ENCODE measurements around the gene ATOH8.

The ATOH8 gene

DNA sequence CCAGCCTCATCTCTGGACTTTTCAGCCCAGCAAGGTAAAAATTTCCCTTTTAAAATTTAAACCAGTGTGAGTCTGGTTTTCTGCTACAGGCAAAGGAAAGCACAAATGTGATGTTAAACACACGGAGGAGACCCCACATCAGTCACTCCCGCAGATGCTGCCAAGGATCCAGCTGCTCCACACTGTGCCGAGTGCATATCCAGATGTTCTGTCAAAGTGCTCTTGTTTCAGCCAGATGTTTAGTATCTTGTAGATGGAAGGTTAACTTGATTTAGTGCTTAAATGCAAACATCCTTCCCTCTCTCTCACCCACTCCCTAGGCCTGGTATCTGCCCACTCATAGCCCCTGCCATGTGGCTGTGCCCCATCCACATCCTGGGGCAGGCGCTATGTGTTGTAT, 15.8 kb upstream of the ATOH8 start:
- Histone ChIP-seq H3K9me3 (replicated peaks in 1 of 11) (no peaks in the 10 kb centered on the region), H3K27me3 (peaks cover 0 to 15% (median 0%) of the 10 kb centered on the region in 11 experiments; a peak in 8 of 22 replicates), H4K20me1 (peaks cover 0 to 12% (median 0%) of the 10 kb centered on the region in 11 experiments; a peak in 1 of 22 replicates), H3K36me3 (no peaks in the 10 kb centered on the region), H3K4me3 (no peak overlapping the region), H3K9ac (no peak overlapping the region), H3K4me2 (no peak overlapping the region), H3K27ac (no peak overlapping the region), H3K4me1 (peaks cover 0 to 21% (median 14%) of the 10 kb centered on the region in 10 experiments; a peak in 15 of 20 replicates)
- no peak for TF ChIP-seq Cebpa-rat (IDR thresholded peaks at IDR 0.05)

DNA sequence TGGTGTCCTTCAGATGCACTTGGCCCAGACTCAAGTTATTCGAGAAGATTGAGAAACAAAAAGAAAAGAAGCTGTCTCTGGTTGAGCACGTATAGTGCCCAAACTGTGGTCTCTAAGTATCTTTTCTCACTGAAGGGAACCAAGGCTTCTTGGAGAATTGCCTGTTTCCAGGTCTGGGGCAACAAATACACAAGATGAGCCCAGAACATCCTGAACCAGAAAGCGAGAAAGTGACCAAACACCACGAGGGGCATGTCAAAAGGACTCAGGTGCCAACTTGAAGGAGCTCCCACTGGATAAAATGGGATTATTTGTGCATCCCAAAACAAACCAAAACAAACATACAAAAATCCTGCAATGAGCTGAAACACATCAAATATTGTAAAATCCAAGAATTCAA, 13.6 kb upstream of the ATOH8 start:
- no peak for TF ChIP-seq Cebpa-rat (IDR thresholded peaks at IDR 0.05)
- peaks cover 5 to 37% (median 34%) of the 10 kb centered on the region in 10 experiments for H3K4me1 ChIP-seq
- no peaks in the 10 kb centered on the region for H3K36me3 ChIP-seq
- H3K27ac ChIP-seq: no peak overlapping the region
- no peaks in the 10 kb centered on the region for H3K9me3 ChIP-seq (replicated peaks in 1 of 11)
- peaks cover 0 to 12% (median 4%) of the 10 kb centered on the region in 11 experiments; a peak in 5 of 22 replicates for H4K20me1 ChIP-seq
- no peak overlapping the region for H3K4me3 ChIP-seq
- H3K9ac ChIP-seq: no peak overlapping the region
- no peak overlapping the region for H3K4me2 ChIP-seq
- peaks cover 0 to 28% (median 0%) of the 10 kb centered on the region in 11 experiments; a peak in 11 of 22 replicates for H3K27me3 ChIP-seq

DNA sequence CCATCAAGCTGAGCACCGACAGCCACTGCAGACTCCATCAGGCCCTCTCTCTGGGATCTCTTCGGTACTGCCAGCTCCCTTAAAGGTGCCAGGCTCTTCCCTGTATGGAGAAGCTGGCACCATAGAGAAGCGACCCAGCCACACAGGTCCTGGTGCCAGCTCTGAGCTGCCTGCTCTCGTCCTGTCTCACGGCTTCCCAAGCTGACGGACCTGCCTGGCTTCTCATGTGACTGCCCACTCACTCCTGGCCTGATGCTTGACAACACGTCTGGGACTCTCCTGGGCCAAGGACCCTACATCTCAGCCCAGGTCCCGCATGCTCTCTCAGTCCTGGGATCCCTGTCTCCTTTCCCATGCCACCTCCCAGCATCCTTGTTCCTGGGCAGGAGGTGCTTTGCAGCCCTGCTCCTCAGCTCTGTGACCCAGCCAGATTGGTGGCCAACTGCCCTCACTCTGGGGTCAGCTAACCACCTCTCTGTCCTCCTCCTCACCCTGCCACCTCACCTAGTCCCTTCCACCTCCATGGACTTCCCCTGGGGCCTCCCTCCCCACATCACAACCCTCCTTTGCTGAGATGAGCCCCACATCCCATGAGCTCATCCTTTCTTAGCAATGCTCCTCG, 12.5 kb upstream of the ATOH8 start:
- no peak for TF ChIP-seq Cebpa-rat (IDR thresholded peaks at IDR 0.05)
- no peak overlapping the region for H3K9ac ChIP-seq
- no peaks in the 10 kb centered on the region for H3K9me3 ChIP-seq (replicated peaks in 1 of 11)
- H3K27ac ChIP-seq: no peak overlapping the region
- peak overlapping the region in 3 of 11 experiments; percentile 30 to 88 (median 70); a peak in 3 of 22 replicates for H3K4me2 ChIP-seq
- H3K4me3 ChIP-seq: no peak overlapping the region
- no peaks in the 10 kb centered on the region for H3K36me3 ChIP-seq
- peaks cover 0 to 38% (median 0%) of the 10 kb centered on the region in 11 experiments; a peak in 11 of 22 replicates for H3K27me3 ChIP-seq
- peaks cover 16 to 48% (median 46%) of the 10 kb centered on the region in 10 experiments for H3K4me1 ChIP-seq
- peaks cover 0 to 14% (median 4%) of the 10 kb centered on the region in 11 experiments; a peak in 7 of 22 replicates for H4K20me1 ChIP-seq

DNA sequence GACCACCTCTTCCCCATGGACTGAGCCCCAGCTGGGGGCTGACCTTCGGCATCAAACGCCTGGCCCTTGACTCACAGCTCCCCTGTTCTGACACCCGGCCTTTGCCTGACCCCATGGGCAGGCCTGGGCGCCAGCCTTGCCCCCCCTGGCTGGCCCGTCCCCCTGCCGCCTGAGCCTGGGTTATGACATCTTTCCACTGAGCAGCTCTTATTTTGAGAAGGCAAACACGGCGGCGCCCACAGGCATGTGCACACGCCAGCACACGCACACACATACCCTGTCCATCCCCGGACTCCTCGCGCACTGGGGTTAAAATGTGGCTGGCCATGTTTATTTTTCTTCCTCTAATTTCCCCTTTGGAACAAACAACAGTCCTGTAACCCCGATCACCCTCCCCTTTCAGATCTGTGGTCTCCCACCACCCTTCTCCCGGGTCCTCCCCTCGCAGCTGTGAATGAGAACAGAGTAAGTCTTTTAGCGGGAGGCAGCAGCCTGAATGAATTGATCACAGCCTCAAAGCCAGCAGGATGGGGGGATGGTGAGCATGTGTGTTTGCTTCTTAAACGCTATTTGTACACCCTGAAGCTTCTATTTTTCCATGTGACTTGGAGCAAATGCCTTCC, 11.8 kb upstream of the ATOH8 start:
- H3K9me3 ChIP-seq (replicated peaks in 1 of 11): no peaks in the 10 kb centered on the region
- peaks cover 22 to 55% (median 52%) of the 10 kb centered on the region in 10 experiments for H3K4me1 ChIP-seq
- no peak for TF ChIP-seq Cebpa-rat (IDR thresholded peaks at IDR 0.05)
- peaks cover 0 to 19% (median 4%) of the 10 kb centered on the region in 11 experiments; a peak in 7 of 22 replicates for H4K20me1 ChIP-seq
- H3K36me3 ChIP-seq: no peaks in the 10 kb centered on the region
- H3K4me3 ChIP-seq: no peak overlapping the region
- peak overlapping the region in 8 of 11 experiments; percentile 6 to 88 (median 59); a peak in 15 of 22 replicates for H3K4me2 ChIP-seq
- no peak overlapping the region for H3K27ac ChIP-seq
- no peak overlapping the region for H3K9ac ChIP-seq
- peaks cover 0 to 43% (median 3%) of the 10 kb centered on the region in 11 experiments; a peak in 11 of 22 replicates for H3K27me3 ChIP-seq

DNA sequence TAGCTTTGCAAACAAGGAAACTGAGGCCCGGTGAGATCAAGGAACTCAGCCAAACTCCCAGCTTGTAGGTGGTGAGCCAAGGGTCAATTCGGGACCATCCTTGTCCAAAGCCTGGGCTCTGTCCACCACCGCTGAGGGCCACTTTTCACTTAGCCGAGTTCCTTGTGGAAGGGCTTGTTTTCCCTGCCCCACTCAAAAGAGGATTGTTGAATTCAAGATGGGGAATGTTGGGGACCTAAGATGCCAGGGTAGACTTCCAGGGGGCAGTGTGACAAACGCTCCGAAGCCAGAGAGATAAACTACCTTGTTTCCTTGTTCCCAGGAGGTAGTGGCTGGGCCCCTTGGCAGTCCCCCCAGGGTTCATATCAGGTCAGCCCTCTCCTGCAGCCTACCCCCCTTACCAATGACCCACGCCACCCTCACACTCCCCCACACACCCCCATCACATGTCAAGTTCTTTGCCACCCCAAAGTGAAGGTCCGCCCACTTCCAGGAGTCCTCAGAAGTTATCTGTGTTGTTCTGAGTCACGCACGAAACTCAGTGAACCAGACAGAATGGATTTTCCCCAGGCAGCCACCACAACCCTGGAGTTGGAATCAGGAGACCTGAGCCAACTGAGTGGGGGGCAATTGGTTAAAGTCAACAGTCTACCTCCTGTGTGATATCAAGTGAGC, 10.3 kb upstream of the ATOH8 start:
- Histone ChIP-seq H3K27ac (no peak overlapping the region), H3K4me2 (peak overlapping the region in 8 of 11 experiments; percentile 6 to 88 (median 76); a peak in 13 of 22 replicates), H3K9ac (no peak overlapping the region), H3K9me3 (replicated peaks in 1 of 11) (no peaks in the 10 kb centered on the region), H3K36me3 (no peaks in the 10 kb centered on the region), H3K27me3 (peaks cover 0 to 48% (median 3%) of the 10 kb centered on the region in 11 experiments; a peak in 11 of 22 replicates), H3K4me1 (peaks cover 37 to 70% (median 67%) of the 10 kb centered on the region in 10 experiments), H4K20me1 (peaks cover 0 to 19% (median 4%) of the 10 kb centered on the region in 11 experiments; a peak in 8 of 22 replicates), H3K4me3 (no peak overlapping the region)
- TF ChIP-seq Cebpa-rat (IDR thresholded peaks at IDR 0.05): no peak

DNA sequence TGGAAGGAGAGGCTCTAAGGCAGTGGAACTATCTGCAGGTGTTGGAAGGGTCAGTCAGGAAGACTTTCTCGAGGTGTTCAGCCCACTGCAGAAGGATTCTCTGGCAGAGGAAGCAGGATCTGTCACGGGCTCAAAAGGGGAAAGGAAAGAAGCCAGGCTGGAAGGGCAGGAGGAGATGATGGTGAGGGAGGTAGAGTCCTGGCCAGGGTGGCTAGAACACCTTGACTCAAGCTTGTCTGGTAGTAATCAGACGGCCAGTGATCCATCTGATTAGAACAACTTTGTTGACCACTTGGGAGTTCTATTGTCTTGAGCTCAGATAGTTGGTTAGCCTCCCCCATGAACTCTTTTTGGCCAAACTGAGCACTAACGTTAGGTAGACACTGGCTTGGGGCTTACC, 9.7 kb upstream of the ATOH8 start:
- no peak for TF ChIP-seq Cebpa-rat (IDR thresholded peaks at IDR 0.05)
- Histone ChIP-seq H3K36me3 (no peaks in the 10 kb centered on the region), H3K9me3 (replicated peaks in 1 of 11) (no peaks in the 10 kb centered on the region), H3K4me3 (no peak overlapping the region), H3K27ac (no peak overlapping the region), H3K4me2 (peak overlapping the region in 7 of 11 experiments; percentile 10 to 88 (median 84); a peak in 13 of 22 replicates), H4K20me1 (peaks cover 0 to 19% (median 4%) of the 10 kb centered on the region in 11 experiments; a peak in 8 of 22 replicates), H3K27me3 (peaks cover 0 to 48% (median 3%) of the 10 kb centered on the region in 11 experiments; a peak in 11 of 22 replicates), H3K9ac (no peak overlapping the region), H3K4me1 (peaks cover 43 to 76% (median 73%) of the 10 kb centered on the region in 10 experiments)

DNA sequence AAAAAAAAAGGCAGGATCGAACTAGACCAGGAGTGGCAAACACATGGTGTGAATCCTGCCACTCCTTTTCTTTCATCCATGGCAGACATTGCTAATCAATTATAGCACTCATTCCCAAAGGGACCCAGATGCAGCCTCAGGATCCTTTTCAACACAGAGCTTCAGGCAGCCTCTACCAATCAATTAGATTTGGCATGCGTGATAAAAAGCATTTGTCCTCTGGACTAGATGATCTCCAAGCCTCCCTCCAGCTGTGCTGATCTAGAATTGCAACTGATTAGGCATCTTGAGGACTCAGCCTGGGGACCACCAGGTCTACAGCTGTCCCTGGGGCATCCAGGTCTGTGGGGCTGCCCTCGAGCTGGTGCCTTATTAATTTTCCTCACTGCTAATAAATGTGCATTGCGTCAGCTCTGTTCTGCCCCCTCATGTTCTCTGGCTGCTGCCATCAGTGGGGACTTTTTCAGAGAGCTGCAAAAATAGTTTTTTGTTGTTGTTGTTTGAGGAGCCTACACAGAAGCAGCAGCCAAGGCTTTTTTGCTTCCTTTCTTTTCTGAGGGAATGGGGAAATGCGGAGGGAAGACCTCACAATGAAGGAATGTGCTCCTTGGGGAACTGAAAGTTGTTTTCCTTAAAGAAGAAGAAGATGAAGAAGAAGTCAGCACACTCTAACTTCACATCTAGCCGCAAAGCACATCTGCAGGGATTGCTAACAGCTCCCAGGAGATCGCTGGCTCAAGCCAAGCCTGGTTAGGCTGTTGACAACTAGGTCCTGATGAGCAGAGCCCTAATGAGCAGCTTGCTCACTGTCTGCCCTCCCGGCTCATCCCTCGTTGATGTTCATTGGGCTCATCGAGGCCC, 8.8 kb upstream of the ATOH8 start:
- peak overlapping the region in 2 of 10 experiments; percentile 6; a peak in 4 of 20 replicates for H3K4me3 ChIP-seq
- peaks cover 0 to 48% (median 3%) of the 10 kb centered on the region in 11 experiments; a peak in 11 of 22 replicates for H3K27me3 ChIP-seq
- H3K36me3 ChIP-seq: no peaks in the 10 kb centered on the region
- H3K4me2 ChIP-seq: peak overlapping the region; percentile 70 to 89 (median 85)
- H3K4me1 ChIP-seq: peaks cover 47 to 78% (median 76%) of the 10 kb centered on the region in 10 experiments
- peak overlapping the region in 2 of 11 experiments; percentile 13 to 32; a peak in 5 of 22 replicates for H3K27ac ChIP-seq
- no peak for TF ChIP-seq Cebpa-rat (IDR thresholded peaks at IDR 0.05)
- peaks cover 0 to 19% (median 4%) of the 10 kb centered on the region in 11 experiments; a peak in 8 of 22 replicates for H4K20me1 ChIP-seq
- no peaks in the 10 kb centered on the region for H3K9me3 ChIP-seq (replicated peaks in 1 of 11)
- peak overlapping the region in 6 of 11 experiments; percentile 7 to 47 (median 22); a peak in 7 of 22 replicates for H3K9ac ChIP-seq

DNA sequence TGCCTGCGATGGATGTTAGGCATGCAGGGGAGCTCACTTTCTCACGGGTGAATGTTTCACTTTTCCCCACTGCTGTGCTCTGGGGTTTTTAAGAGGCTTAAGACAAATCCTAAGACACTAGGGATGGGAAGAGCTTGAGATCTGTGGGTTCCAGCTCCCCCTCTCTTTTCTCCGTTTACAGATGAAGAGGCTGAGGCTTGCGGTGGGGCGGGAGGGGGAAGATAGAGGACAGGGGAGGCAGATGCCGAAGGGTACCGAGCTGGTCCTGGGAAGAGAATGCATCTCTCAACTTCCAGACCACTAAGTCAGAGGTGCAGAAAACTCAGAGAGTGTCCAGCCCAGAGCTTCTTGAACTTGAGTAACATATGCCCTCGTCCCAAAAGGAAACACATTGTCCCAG, 8.2 kb upstream of the ATOH8 start:
- H3K9me3 ChIP-seq (replicated peaks in 1 of 11): no peaks in the 10 kb centered on the region
- peaks cover 0 to 20% (median 4%) of the 10 kb centered on the region in 11 experiments; a peak in 10 of 22 replicates for H4K20me1 ChIP-seq
- peak overlapping the region in 6 of 11 experiments; percentile 7 to 47 (median 26); a peak in 6 of 22 replicates for H3K9ac ChIP-seq
- peaks cover 0 to 48% (median 4%) of the 10 kb centered on the region in 11 experiments; a peak in 15 of 22 replicates for H3K27me3 ChIP-seq
- no peak for TF ChIP-seq Cebpa-rat (IDR thresholded peaks at IDR 0.05)
- peaks cover 47 to 78% (median 76%) of the 10 kb centered on the region in 10 experiments for H3K4me1 ChIP-seq
- peak overlapping the region in 2 of 10 experiments; percentile 6; a peak in 4 of 20 replicates for H3K4me3 ChIP-seq
- peak overlapping the region; percentile 70 to 89 (median 85) for H3K4me2 ChIP-seq
- no peak overlapping the region; a peak in 3 of 22 replicates for H3K27ac ChIP-seq
- no peaks in the 10 kb centered on the region for H3K36me3 ChIP-seq

All from BLaER1 treated with 17β-estradiol and CSF1 and Interleukin-3, amounts not matched to agents 10 nM and 100 nM (cell line).